Peyer's patch (tissue), 4 donors: ENCODE data around the gene CD27.

Source experiments
- POLR2A ChIP-seq, 2 donors: fragments of 450-650 bp; IDR thresholded peaks; one replicate each; pipeline ENCODE4 v1.5.1; 2017; ENCODE audit warnings: antibody characterized with exemption in 2 of 2, mild to moderate bottlenecking in 2 of 2, moderate library complexity in 2 of 2
- TF ChIP-seq, protein P1 (sequence below), 6 experiments: fragments of 450-650 bp in 4 of 6; fragments of 200-600 bp in 2 of 6; sonication (generic) in 1 of 6; IDR thresholded peaks; one replicate each; pipeline ENCODE4 v1.5.1; 2017 to 2019; ENCODE audit warnings: antibody characterized with exemption in 6 of 6, mild to moderate bottlenecking in 3 of 6, moderate library complexity in 1 of 6

DNA sequence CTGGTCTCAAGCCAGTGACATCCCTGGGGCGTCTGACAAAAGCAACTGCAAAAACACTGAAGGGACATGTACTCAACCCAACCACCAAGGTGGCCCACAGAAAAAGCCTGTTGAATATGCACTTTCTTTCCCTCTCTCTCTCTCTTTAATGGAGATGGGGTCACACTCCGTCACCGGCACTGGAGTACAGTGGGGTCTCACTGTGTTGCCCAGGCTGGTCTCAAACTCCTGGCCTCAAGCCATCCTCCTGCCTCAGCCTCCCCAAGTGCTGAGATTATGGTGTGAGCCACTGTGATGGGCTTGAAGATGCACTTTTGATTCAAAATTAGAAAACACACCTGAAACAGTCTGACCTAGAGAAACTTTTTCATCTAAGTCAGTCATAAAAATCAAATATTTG, 7.2 kb upstream of the CD27 start:
- TF ChIP-seq, protein P1, sequence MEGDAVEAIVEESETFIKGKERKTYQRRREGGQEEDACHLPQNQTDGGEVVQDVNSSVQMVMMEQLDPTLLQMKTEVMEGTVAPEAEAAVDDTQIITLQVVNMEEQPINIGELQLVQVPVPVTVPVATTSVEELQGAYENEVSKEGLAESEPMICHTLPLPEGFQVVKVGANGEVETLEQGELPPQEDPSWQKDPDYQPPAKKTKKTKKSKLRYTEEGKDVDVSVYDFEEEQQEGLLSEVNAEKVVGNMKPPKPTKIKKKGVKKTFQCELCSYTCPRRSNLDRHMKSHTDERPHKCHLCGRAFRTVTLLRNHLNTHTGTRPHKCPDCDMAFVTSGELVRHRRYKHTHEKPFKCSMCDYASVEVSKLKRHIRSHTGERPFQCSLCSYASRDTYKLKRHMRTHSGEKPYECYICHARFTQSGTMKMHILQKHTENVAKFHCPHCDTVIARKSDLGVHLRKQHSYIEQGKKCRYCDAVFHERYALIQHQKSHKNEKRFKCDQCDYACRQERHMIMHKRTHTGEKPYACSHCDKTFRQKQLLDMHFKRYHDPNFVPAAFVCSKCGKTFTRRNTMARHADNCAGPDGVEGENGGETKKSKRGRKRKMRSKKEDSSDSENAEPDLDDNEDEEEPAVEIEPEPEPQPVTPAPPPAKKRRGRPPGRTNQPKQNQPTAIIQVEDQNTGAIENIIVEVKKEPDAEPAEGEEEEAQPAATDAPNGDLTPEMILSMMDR (IDR thresholded peaks at IDR 0.05) = no peak
- no peak for TF ChIP-seq POLR2A (IDR thresholded peaks at IDR 0.05)
